BJ (cell line): ENCODE measurements around the gene HNRNPA3. TPM values are rescaled to one million over a fixed set of nuclear protein-coding genes. Genes with fewer than 3 reads are reported as not detected.

Source experiments
- CTCF ChIA-PET: fragments of 350-600 bp; formaldehyde crosslinking; extraction: SDS; loops from one replicate; lab custom pipeline; 2021; ENCODE audit warnings: antibody characterized with exemption, inconsistent platforms; lab: Yijun Ruan, JAX
- POLR2A ChIA-PET: fragments of 300-600 bp; sonication (Branson Sonifier 250); formaldehyde crosslinking; extraction: SDS; loops from one replicate; lab custom pipeline; 2021; ENCODE audit warnings: antibody characterized with exemption; lab: Charles Lee
- DNase-seq: peaks from one replicate; pipeline ENCODE4 v3.0.0-alpha.2; 2011; ENCODE audit warnings: low read depth
- H3K27me3 ChIP-seq: 2 replicates; pipeline ENCODE4 v1.6.0; 2011; ENCODE audit warnings: low read length; ENCODE audit not compliant: control insufficient read depth, insufficient read depth
- H3K36me3 ChIP-seq: 2 replicates; pipeline ENCODE4 v1.5.1; 2011; ENCODE audit warnings: low read length; ENCODE audit not compliant: control insufficient read depth, insufficient read depth
- H3K4me3 ChIP-seq: 2 replicates; pipeline ENCODE4 v1.5.1; 2011; ENCODE audit warnings: low read depth, mild to moderate bottlenecking, control low read depth, low read length
- polyA plus RNA-seq: library from polyadenylated mRNA; depleted of rRNA; stranded (reverse); fragments of >200 nt; gene quantifications from 2 replicates; pipeline ENCODE4 v1.2.3, GENCODE V29; 2011
- TF ChIP-seq, protein P1 (sequence below): IDR thresholded peaks from 2 replicates; pipeline ENCODE4 v1.5.1; 2011; ENCODE audit warnings: low read depth, mild to moderate bottlenecking, control low read depth, inconsistent platforms, low read length, moderate library complexity; ENCODE audit not compliant: insufficient read depth

The HNRNPA3 gene
- polyA plus RNA-seq, 1 experiment: 31.8 TPM

DNA sequence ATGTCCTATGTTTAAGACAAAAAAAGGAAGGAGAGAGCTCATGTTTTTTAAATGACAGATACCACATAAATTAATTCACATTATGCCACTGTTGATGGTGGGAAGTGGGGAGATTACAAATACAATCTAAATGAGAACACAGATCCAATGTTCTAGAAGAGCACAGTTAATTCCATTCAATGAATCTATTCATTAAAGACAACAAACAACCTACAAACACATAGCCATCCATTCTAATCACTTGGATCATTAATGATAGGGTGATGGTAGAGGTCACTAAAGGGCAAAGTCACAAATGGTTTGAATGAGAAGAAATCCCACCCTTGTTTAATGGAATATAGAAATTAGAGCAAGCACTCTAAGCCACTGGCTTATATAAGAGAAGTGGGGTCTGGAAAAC lies 21.7 kb downstream of the HNRNPA3 start:
- no peak for DNase-seq
- Histone ChIP-seq H3K4me3 (no peak overlapping the region), H3K36me3 (peaks cover 21% of the 10 kb centered on the region), H3K27me3 (no peaks in the 10 kb centered on the region)
- ChIA-PET POLR2A (no interaction called here), CTCF (interaction anchor here (2.3 kb wide), 1 partner anchor 69 kb away, joined by 7 read pairs; no protein-coding TSS in a partner anchor)
- TF ChIP-seq, protein P1, sequence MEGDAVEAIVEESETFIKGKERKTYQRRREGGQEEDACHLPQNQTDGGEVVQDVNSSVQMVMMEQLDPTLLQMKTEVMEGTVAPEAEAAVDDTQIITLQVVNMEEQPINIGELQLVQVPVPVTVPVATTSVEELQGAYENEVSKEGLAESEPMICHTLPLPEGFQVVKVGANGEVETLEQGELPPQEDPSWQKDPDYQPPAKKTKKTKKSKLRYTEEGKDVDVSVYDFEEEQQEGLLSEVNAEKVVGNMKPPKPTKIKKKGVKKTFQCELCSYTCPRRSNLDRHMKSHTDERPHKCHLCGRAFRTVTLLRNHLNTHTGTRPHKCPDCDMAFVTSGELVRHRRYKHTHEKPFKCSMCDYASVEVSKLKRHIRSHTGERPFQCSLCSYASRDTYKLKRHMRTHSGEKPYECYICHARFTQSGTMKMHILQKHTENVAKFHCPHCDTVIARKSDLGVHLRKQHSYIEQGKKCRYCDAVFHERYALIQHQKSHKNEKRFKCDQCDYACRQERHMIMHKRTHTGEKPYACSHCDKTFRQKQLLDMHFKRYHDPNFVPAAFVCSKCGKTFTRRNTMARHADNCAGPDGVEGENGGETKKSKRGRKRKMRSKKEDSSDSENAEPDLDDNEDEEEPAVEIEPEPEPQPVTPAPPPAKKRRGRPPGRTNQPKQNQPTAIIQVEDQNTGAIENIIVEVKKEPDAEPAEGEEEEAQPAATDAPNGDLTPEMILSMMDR: no peak

DNA sequence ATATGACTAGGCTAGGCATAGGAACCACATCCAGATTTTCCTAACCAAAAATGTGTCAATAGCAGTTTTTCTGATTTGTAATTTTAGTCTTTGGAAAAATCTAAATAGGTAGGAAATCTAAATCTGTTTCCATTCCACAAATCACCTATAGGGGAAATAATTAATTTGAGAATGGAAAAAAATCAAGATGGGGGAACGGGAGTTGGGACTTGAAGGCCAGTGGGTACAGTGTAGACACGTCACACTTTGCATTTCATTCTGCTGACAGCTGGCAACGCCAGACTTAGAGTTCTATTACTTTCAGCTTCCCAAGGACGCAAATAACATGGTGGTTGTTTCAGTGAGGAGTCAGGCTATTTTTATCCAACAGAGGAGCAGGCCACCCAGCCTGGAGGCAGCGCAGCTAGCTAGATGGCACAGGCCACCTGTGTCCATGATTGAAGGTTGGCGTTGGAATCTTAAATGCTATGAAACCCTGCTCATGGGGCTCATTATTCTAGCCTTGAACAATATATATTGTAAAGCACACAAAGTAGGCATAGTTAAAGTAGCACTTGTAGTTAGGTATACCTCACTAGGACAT lies 23.4 kb downstream of the HNRNPA3 start:
- Histone ChIP-seq H3K4me3 (no peak overlapping the region), H3K36me3 (peaks cover 15% of the 10 kb centered on the region), H3K27me3 (no peaks in the 10 kb centered on the region)
- ChIA-PET POLR2A (no interaction called here), CTCF (interaction anchor here (1.0 to 1.3 kb wide), 3 partner anchors 9 to 28 kb away, joined by 3 to 6 read pairs (median 4); no protein-coding TSS in a partner anchor)
- DNase-seq: no peak
- TF ChIP-seq, protein P1: no peak

DNA sequence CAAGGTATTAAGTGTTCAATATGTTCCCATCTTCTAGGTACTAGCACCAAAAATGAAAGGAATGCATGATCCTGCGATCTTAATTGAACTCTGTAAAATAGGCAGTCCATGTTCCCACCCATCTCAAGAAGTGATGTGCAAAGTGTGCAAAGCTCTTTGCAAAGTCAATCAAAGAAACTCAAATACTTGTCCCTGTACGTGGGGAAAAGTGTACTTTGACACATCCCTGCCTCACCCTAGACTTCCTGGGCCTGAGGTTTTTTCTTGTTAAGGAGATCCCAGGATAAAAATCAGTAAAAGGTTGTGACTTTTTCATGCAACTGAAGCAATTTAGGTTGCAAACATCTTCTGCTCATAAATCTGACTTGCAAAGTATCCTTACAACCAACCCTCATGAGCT lies 25.3 kb downstream of the HNRNPA3 start:
- CTCF ChIA-PET: interaction anchor here (0.6 to 5.2 kb wide), 4 partner anchors 13 to 73 kb away, joined by 3 to 30 read pairs (median 4); partner anchors contain the start of gene NFE2L2
- no peak for DNase-seq
- no peaks in the 10 kb centered on the region for H3K27me3 ChIP-seq
- H3K4me3 ChIP-seq: no peak overlapping the region
- POLR2A ChIA-PET: interaction anchor here (0.6 to 0.8 kb wide), 2 partner anchors 9 to 25 kb away, joined by 3 to 6 read pairs; no protein-coding TSS in a partner anchor
- H3K36me3 ChIP-seq: peaks cover 8% of the 10 kb centered on the region
- TF ChIP-seq, protein P1: no peak

DNA sequence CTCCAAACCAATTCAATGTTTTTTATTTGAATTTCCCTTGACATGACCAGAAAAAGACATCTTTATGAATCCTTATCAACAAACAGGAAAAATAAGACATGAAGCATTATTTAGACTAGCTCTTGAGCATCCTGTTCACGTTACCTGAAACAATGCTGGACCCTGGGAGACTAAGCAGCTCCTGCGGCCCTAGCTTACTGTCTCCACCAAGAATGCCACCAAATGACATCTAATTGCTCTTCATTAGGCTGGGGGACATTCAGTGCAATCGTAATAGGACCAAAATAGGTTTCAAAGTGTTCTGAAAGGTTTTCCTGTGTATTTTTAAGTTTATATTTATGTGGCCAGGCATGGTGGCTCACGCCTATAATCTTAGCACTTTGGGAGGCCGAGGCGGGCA lies 26.5 kb downstream of the HNRNPA3 start:
- Histone ChIP-seq H3K36me3 (peaks cover 4% of the 10 kb centered on the region), H3K4me3 (no peak overlapping the region), H3K27me3 (no peaks in the 10 kb centered on the region)
- ChIA-PET CTCF (interaction anchor here (1.1 to 5.2 kb wide), 6 partner anchors 12 to 74 kb away, joined by 3 to 30 read pairs (median 6); partner anchors contain the start of gene NFE2L2), POLR2A (interaction anchor here (0.6 to 0.8 kb wide), 2 partner anchors 24 to 154 kb away, joined by 8 to 9 read pairs; partner anchors contain the start of gene AGPS)
- no peak for DNase-seq
- TF ChIP-seq, protein P1: no peak

DNA sequence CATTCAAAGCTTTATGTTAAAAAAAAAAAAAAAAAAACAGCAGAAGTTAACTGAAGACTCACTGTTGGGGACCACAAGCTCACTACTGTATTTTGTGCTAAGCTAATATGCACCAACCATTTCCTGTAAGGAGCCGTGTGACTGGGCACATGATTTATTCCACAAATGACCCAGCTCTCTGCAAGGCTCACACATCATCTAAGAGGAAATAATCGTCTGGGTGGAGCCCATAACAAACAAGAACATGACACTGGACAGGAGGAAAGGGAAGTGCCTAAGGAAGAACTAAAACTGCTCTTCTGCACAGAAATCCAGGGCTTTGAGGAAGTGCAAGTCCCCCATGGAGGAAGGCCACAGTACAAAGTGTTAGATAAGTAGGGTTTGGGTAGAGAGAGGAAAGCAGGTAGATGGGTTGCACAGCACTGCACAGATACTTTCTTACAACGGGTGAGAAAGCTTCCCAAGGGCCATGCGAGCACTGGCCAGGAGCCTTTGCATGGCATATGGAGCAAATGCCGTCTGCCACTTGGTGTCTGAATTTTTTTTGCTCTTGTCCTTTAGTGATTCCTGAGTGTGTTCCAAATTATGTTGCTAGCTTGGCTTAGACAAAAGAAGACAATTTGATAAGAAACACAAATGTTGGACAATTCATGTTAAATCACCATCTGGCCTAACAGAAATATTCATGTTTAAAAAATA lies 27.5 kb downstream of the HNRNPA3 start:
- peaks cover 3% of the 10 kb centered on the region; the same call in 1 of the 2 replicates for H3K36me3 ChIP-seq
- no peak overlapping the region for H3K4me3 ChIP-seq
- DNase-seq: no peak
- no peaks in the 10 kb centered on the region for H3K27me3 ChIP-seq
- TF ChIP-seq, protein P1: no peak
- CTCF ChIA-PET: interaction anchor here (2.1 to 5.2 kb wide), 3 partner anchors 14 to 75 kb away, joined by 4 to 30 read pairs (median 13); partner anchors contain the start of gene NFE2L2
- POLR2A ChIA-PET: interaction anchor here (0.6 to 0.8 kb wide), 3 partner anchors 23 to 153 kb away, joined by 8 to 9 read pairs (median 9); partner anchors contain the start of gene AGPS
